ENCODE results near the gene HIF1A.

DNA sequence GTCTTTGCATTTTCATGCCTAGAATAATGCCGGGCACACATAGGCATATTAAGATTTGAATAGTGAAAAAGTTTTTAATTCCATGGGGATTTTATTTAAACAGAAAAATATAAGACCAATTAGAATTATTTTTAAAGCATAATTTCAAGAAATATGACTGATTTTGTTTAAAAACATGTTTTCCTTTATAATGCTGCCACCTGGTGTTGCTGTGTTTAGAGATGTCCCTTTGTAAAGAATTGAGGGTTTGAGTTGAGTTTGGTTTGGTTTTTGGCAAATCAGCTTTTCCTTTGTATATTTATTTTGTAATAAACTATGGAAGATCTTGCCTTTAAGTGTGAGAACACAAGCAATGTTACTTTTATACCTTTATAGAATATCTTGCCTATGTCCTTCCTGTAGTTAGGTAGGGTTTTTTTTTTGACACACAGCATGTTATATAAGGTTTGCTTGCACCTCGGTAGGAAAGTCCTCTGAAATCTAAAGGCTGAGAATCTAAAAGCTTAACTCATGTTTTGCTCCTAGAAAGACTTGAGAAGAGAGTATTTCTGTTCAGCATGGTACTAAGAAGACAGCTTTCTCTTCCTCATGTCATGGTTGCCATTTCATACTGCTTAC, 35.6 kb downstream of the HIF1A start:
- TF ChIP-seq CTCF (IDR thresholded peaks at IDR 0.05; ENCODE audit: borderline replicate concordance, extremely low read depth, low read length, poor library complexity, severe bottlenecking) (peak; percentile 61), EZH2 (IDR thresholded peaks at IDR 0.05; ENCODE audit: borderline replicate concordance, low read depth, low read length, severe bottlenecking) (no peak)
